WTC11 (cell line): ENCODE data around the gene GFPT1. TPM values are rescaled to one million over a fixed set of nuclear protein-coding genes. Genes with fewer than 3 reads are reported as not detected.

ENCODE experiments used
- total RNA-seq: library from RNA; stranded (reverse); gene quantifications from 3 replicates; pipeline ENCODE4 v1.2.3, GENCODE V29; 2021

Gene GFPT1
- total RNA-seq, 1 experiment from 2014 or later, result 65.5 TPM

Other genes starting within 250 kb of the GFPT1 start
- gene NFU1, start 50.2 kb upstream of the GFPT1 start, total RNA-seq, result 39.3 to 47.8 TPM (median 46.1 TPM) in 3 replicates